ENCODE data around the gene CAMKK1. TPM values are rescaled to one million over a fixed set of nuclear protein-coding genes. Genes with fewer than 3 reads are reported as not detected.

Gene CAMKK1
- total and polyA plus RNA-seq, 2 donors (not counting 3 experiments of a cell fraction or from before 2014, with no cell fraction given), result 4.5 to 6.1 TPM

DNA sequence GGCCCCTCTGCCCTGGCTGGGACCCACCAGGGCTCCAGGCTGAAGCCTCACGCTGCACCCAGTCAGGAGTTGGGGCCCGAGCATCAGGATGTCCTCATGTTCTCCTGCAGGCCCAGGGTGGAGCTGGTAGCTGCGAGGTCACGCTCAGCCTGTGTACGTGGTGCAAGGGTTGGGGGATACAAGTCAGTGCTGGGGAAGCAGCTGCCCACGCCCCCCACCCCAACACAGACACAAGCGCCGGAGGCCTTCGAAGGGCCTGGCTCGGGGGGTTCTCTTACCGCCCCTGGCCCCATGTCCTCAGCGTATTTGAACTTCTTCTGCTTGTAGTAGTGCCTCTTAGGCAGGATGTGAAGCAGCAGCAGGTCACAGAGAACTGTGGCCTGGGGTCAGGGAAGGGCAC is 4.9 kb upstream of the CAMKK1 start:
- ChIA-PET POLR2A (no interaction called here), CTCF (interaction anchor here (9.2 kb wide), 1 partner anchor 15 kb away, joined by 82 read pairs; no protein-coding TSS in a partner anchor)
- dilution Hi-C loops (cut with MboI; ENCODE audit: extremely low pct_ligation_motif_present, low sequenced_read_pairs) (no loop called here), intact Hi-C loops (cut with micrococcal nuclease) (no loop called here)
- FAIRE-seq (no peak), DNase-seq (ENCODE audit: low read depth, low spot score) (no peak)
- Histone ChIP-seq H4K20me1 (replicated peaks; ENCODE audit: control insufficient read depth, extremely low read depth, insufficient read depth, low read length) (no peaks in the 10 kb centered on the region), H3K79me2 (ENCODE audit: control insufficient read depth, insufficient read depth, low read length) (no peaks in the 10 kb centered on the region), H3K27me3 (ENCODE audit: control insufficient read depth in 2 of 2, insufficient read depth in 2 of 2, low read length in 2 of 2) (no peaks in the 10 kb centered on the region), H3K9me3 (replicated peaks; ENCODE audit: control insufficient read depth, insufficient read depth, low read length) (no peaks in the 10 kb centered on the region), H3K27ac (ENCODE audit: insufficient read depth, low read depth, low read length) (no peak overlapping the region), H3K9me1 (replicated peaks; ENCODE audit: control insufficient read depth, extremely low read depth, insufficient read depth, low read length) (no peaks in the 10 kb centered on the region), H3K4me2 (ENCODE audit: insufficient read depth, low read length) (no peak overlapping the region), H3K9ac (replicated peaks; ENCODE audit: extremely low read depth, insufficient read depth, low read length) (no peak overlapping the region), H3K36me3 (ENCODE audit: control insufficient read depth in 2 of 2, extremely low read depth in 1 of 2, insufficient read depth in 2 of 2, low read length in 2 of 2) (no peaks in the 10 kb centered on the region), H3K4me1 (ENCODE audit: control insufficient read depth, extremely low read depth, insufficient read depth, low read length) (peaks cover 21% of the 10 kb centered on the region), H2AFZ (ENCODE audit: low read depth, low read length) (no peak overlapping the region), H3K4me3 (replicated peaks in 1 of 3; ENCODE audit: insufficient read depth in 1 of 3, low read depth in 1 of 3, low read length in 3 of 3) (no peak overlapping the region)
- TF ChIP-seq, protein P1, sequence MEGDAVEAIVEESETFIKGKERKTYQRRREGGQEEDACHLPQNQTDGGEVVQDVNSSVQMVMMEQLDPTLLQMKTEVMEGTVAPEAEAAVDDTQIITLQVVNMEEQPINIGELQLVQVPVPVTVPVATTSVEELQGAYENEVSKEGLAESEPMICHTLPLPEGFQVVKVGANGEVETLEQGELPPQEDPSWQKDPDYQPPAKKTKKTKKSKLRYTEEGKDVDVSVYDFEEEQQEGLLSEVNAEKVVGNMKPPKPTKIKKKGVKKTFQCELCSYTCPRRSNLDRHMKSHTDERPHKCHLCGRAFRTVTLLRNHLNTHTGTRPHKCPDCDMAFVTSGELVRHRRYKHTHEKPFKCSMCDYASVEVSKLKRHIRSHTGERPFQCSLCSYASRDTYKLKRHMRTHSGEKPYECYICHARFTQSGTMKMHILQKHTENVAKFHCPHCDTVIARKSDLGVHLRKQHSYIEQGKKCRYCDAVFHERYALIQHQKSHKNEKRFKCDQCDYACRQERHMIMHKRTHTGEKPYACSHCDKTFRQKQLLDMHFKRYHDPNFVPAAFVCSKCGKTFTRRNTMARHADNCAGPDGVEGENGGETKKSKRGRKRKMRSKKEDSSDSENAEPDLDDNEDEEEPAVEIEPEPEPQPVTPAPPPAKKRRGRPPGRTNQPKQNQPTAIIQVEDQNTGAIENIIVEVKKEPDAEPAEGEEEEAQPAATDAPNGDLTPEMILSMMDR (IDR thresholded peaks at IDR 0.05; ENCODE audit: extremely low read depth in 1 of 2, insufficient read depth in 1 of 2, low read depth in 1 of 2, low read length in 2 of 2), result no peak
- TF ChIP-seq POLR2A (IDR thresholded peaks at IDR 0.05; ENCODE audit: low read depth, low read length) (no peak), MYC (IDR thresholded peaks at IDR 0.05; ENCODE audit: low read depth, low read length) (no peak), FOS (IDR thresholded peaks at IDR 0.05; ENCODE audit: borderline replicate concordance, insufficient read depth, low read length) (no peak), GATA2 (IDR thresholded peaks at IDR 0.05; ENCODE audit: insufficient read depth, insufficient read length, low read depth, low read length) (no peak), JUN (IDR thresholded peaks at IDR 0.05; ENCODE audit: borderline replicate concordance, insufficient read depth, insufficient read length, low read depth) (no peak), POLR2AphosphoS5 (IDR thresholded peaks at IDR 0.05; ENCODE audit: insufficient read depth, low read depth, low read length) (no peak), EZH2 (IDR thresholded peaks at IDR 0.05; ENCODE audit: borderline replicate concordance, low read depth, low read length, severe bottlenecking) (no peak), MAX (IDR thresholded peaks at IDR 0.05; ENCODE audit: insufficient read depth, insufficient read length) (no peak)
- BruUV-seq (replicated peaks), result no TSS peak

All from endothelial cell of umbilical vein (primary cell).